Urinary bladder (tissue), 2 donors: ENCODE measurements around the gene S1PR5. TPM values are rescaled to one million over a fixed set of nuclear protein-coding genes. Genes with fewer than 3 reads are reported as not detected.

Source experiments
- polyA plus RNA-seq: library from polyadenylated mRNA; stranded (reverse); fragments of 200-250 nt; gene quantifications from one replicate; pipeline ENCODE4 v1.2.3, GENCODE V29; 2013
- small RNA-seq: library from RNA; depleted of rRNA; stranded (forward); fragments of <200 nt; gene quantifications from one replicate; pipeline ENCODE3, GENCODE V24; 2014
- total RNA-seq: library from RNA; depleted of rRNA; stranded (reverse); fragments of >200 nt; gene quantifications from one replicate; pipeline ENCODE4 v1.2.3, GENCODE V29; 2014
- donor health status: healthy.

S1PR5 gene
- total and polyA plus RNA-seq, 2 donors: 1.8 to 3.2 TPM

Small RNA genes within 50 kb of the gene (small RNA-seq; reads per million reads assigned to genes)
- gene MIR1238 (not detected), gene RNU7-140P (not detected)

Other genes with a start within 250 kb of the S1PR5 start
- gene ICAM1, start 246.3 kb downstream of the S1PR5 start, total RNA-seq: 7.7 TPM
- gene ICAM1, start 246.3 kb downstream of the S1PR5 start, polyA plus RNA-seq: 26.4 TPM
- 2.6 TPM for gene ICAM4, start 230.5 kb downstream of the S1PR5 start, total RNA-seq
- 1.4 TPM for gene ICAM4, start 230.5 kb downstream of the S1PR5 start, polyA plus RNA-seq
- gene ICAM5, start 227.5 kb downstream of the S1PR5 start, total RNA-seq: 0.53 TPM
- gene ICAM5, start 227.5 kb downstream of the S1PR5 start, polyA plus RNA-seq: 1.8 TPM
- 1.1 TPM for gene ZGLP1, start 207.6 kb downstream of the S1PR5 start, total RNA-seq
- gene ZGLP1, start 207.6 kb downstream of the S1PR5 start, polyA plus RNA-seq: 3.4 TPM
- 5.7 TPM for gene FDX2, start 201.4 kb downstream of the S1PR5 start, total RNA-seq
- 22.0 TPM for gene FDX2, start 201.4 kb downstream of the S1PR5 start, polyA plus RNA-seq
- 8.5 TPM for gene RAVER1, start 183.9 kb downstream of the S1PR5 start, total RNA-seq
- 27.0 TPM for gene RAVER1, start 183.9 kb downstream of the S1PR5 start, polyA plus RNA-seq
- 3.8 TPM for gene ICAM3, start 177.8 kb downstream of the S1PR5 start, total RNA-seq
- 9.7 TPM for gene ICAM3, start 177.8 kb downstream of the S1PR5 start, polyA plus RNA-seq
- 55.5 TPM for gene TYK2, start 136.9 kb downstream of the S1PR5 start, total RNA-seq
- 72.1 TPM for gene TYK2, start 136.9 kb downstream of the S1PR5 start, polyA plus RNA-seq
- gene CDC37, start 113.9 kb downstream of the S1PR5 start, total RNA-seq: 59.5 TPM
- gene CDC37, start 113.9 kb downstream of the S1PR5 start, polyA plus RNA-seq: 203 TPM
- 5.6 TPM for gene PDE4A, start 96.9 kb downstream of the S1PR5 start, total RNA-seq
- gene PDE4A, start 96.9 kb downstream of the S1PR5 start, polyA plus RNA-seq: 18.6 TPM
- gene KEAP1, start 14.1 kb downstream of the S1PR5 start, total RNA-seq: 30.4 TPM
- 80.1 TPM for gene KEAP1, start 14.1 kb downstream of the S1PR5 start, polyA plus RNA-seq
- 6.0 TPM for gene ATG4D, start 26.5 kb upstream of the S1PR5 start, total RNA-seq
- gene ATG4D, start 26.5 kb upstream of the S1PR5 start, polyA plus RNA-seq: 25.9 TPM
- 7.7 TPM for gene KRI1, start 48.6 kb upstream of the S1PR5 start, total RNA-seq
- 29.9 TPM for gene KRI1, start 48.6 kb upstream of the S1PR5 start, polyA plus RNA-seq
- 6.2 TPM for gene CDKN2D, start 51.5 kb upstream of the S1PR5 start, total RNA-seq
- gene CDKN2D, start 51.5 kb upstream of the S1PR5 start, polyA plus RNA-seq: 24.7 TPM
- 9.4 TPM for gene AP1M2, start 69.9 kb upstream of the S1PR5 start, total RNA-seq
- gene AP1M2, start 69.9 kb upstream of the S1PR5 start, polyA plus RNA-seq: 9.3 TPM
- gene SLC44A2, start 108.1 kb upstream of the S1PR5 start, total RNA-seq: 40.7 TPM
- 76.5 TPM for gene SLC44A2, start 108.1 kb upstream of the S1PR5 start, polyA plus RNA-seq
- 103 TPM for gene ILF3, start 136.9 kb upstream of the S1PR5 start, total RNA-seq
- 107 TPM for gene ILF3, start 136.9 kb upstream of the S1PR5 start, polyA plus RNA-seq
- gene QTRT1, start 184.0 kb upstream of the S1PR5 start, total RNA-seq: 16.3 TPM
- gene QTRT1, start 184.0 kb upstream of the S1PR5 start, polyA plus RNA-seq: 55.3 TPM
- gene DNM2, start 200.6 kb upstream of the S1PR5 start, total RNA-seq: 76.2 TPM
- gene DNM2, start 200.6 kb upstream of the S1PR5 start, polyA plus RNA-seq: 87.0 TPM